A549 (cell line): ENCODE results near the gene RNF123. TPM values are rescaled to one million over a fixed set of nuclear protein-coding genes. Genes with fewer than 3 reads are reported as not detected.
A peak's percentile ranks its signal among the peaks of the same experiment; 100 is the strongest.

Source experiments
- ATAC-seq, 2 experiments: fragments of 200-7000 bp in 1 of 2; fragments of >200 bp in 1 of 2; cut with Nextera tagmentation in 1 of 2; cut with Tn5 transposase in 1 of 2; 3 replicates each; pipeline versions ENCODE4 v1.8.0 to v1.9.1; 2018 to 2020; ENCODE audit warnings: mild to moderate bottlenecking in 1 of 2, moderate library complexity in 1 of 2
- CTCF ChIA-PET: fragments of 300-600 bp; sonication (Branson Sonifier 250); formaldehyde crosslinking; extraction: SDS; loops from one replicate; lab custom pipeline; 2021; ENCODE audit warnings: antibody characterized with exemption, inconsistent platforms; lab: Yijun Ruan, JAX
- POLR2A ChIA-PET: fragments of 350-600 bp; formaldehyde crosslinking; extraction: SDS; loops from one replicate; lab custom pipeline; 2021; ENCODE audit warnings: antibody characterized with exemption, inconsistent platforms; lab: Yijun Ruan, JAX
- DNase-seq, 2 experiments: peaks; one replicate each; pipeline versions ENCODE4 v3.0.0 to v3.0.0-alpha.2; 2011 to 2016; ENCODE audit warnings: low read depth in 1 of 2, low spot score in 1 of 2
- FAIRE-seq: peaks from 2 replicates; lab custom pipeline; 2011; peaks lifted over from hg19 to GRCh38; lab: Jason Lieb, UNC
- H3K27ac ChIP-seq, 2 experiments: fragments of >200 bp; sonication (Bioruptor Twin); formaldehyde crosslinking; 3 replicates each; pipeline ENCODE4 v1.5.1; 2016 to 2017
- H3K4me1 ChIP-seq: fragments of >200 bp; sonication (Bioruptor Twin); formaldehyde crosslinking; 3 replicates; pipeline ENCODE4 v1.6.1; 2016
- H3K4me2 ChIP-seq: fragments of >200 bp; sonication (Bioruptor Twin); formaldehyde crosslinking; 3 replicates; pipeline ENCODE4 v1.6.1; 2016
- H3K4me3 ChIP-seq: fragments of >200 bp; sonication (Bioruptor Twin); formaldehyde crosslinking; 3 replicates; pipeline ENCODE4 v1.5.1; 2016
- H3K9me3 ChIP-seq: fragments of >200 bp; sonication (Bioruptor Twin); formaldehyde crosslinking; 3 replicates; pipeline ENCODE4 v1.6.1; 2016
- CBX2 ChIP-seq: fragments of 200-600 bp; sonication (generic); IDR thresholded peaks from 2 replicates; pipeline ENCODE4 v1.6.1; 2016; ENCODE audit warnings: low read depth, mild to moderate bottlenecking, borderline replicate concordance
- CHD4 ChIP-seq: fragments of 200-600 bp; sonication (generic); IDR thresholded peaks from 2 replicates; pipeline ENCODE4 v1.6.1; 2016; ENCODE audit warnings: antibody characterized with exemption, mild to moderate bottlenecking, borderline replicate concordance
- ESRRA ChIP-seq: fragments of 150-350 bp; IDR thresholded peaks from 2 replicates; pipeline ENCODE4 v1.6.1; 2014; ENCODE audit warnings: mild to moderate bottlenecking, low read length, borderline replicate concordance
- FOSB ChIP-seq: fragments of 250-450 bp; sonication (Bioruptor Pico); IDR thresholded peaks from 2 replicates; pipeline ENCODE4 v1.5.0; 2020; ENCODE audit warnings: mild to moderate bottlenecking, moderate library complexity
- FOSL2 ChIP-seq, 2 experiments: fragments of 450-650 bp in 1 of 2; fragments of >200 bp in 1 of 2; sonication (Bioruptor Twin) in 1 of 2; formaldehyde crosslinking; IDR thresholded peaks; 2 replicates each; pipeline versions ENCODE4 v1.5.0 to v1.6.1; 2016 to 2020; ENCODE audit warnings: mild to moderate bottlenecking in 1 of 2, moderate library complexity in 1 of 2
- FOXS1 ChIP-seq: fragments of 250-450 bp; sonication (Bioruptor Pico); IDR thresholded peaks from 2 replicates; pipeline ENCODE4 v1.5.0; 2020; ENCODE audit warnings: mild to moderate bottlenecking, moderate library complexity
- HEYL ChIP-seq: fragments of 250-450 bp; sonication (Bioruptor Pico); IDR thresholded peaks from 2 replicates; pipeline ENCODE4 v1.8.0; 2021; ENCODE audit warnings: mild to moderate bottlenecking, moderate library complexity
- HOXB5 ChIP-seq: fragments of 250-450 bp; sonication (Bioruptor Pico); IDR thresholded peaks from 2 replicates; pipeline ENCODE4 v1.5.0; 2020; ENCODE audit warnings: mild to moderate bottlenecking, moderate library complexity
- KDM1A ChIP-seq: fragments of 200-600 bp; sonication (generic); IDR thresholded peaks from 2 replicates; pipeline ENCODE4 v1.6.1; 2016; ENCODE audit warnings: low read depth, mild to moderate bottlenecking
- MAZ ChIP-seq: fragments of 150-350 bp; IDR thresholded peaks from 2 replicates; pipeline ENCODE4 v1.6.1; 2014; ENCODE audit warnings: antibody characterized with exemption, low read depth, low read length, borderline replicate concordance
- NFE2L2 ChIP-seq: fragments of 150-350 bp; conservative IDR thresholded peaks from 2 replicates; pipeline ENCODE4 v1.6.1; 2014; ENCODE audit warnings: low read length
- NPAS2 ChIP-seq: fragments of 250-450 bp; sonication (Bioruptor Pico); IDR thresholded peaks from 2 replicates; pipeline ENCODE4 v1.8.0; 2022; ENCODE audit warnings: mild to moderate bottlenecking, moderate library complexity, borderline replicate concordance
- NR3C1 ChIP-seq: fragments of >200 bp; sonication (Bioruptor Twin); formaldehyde crosslinking; IDR thresholded peaks from 3 replicates; pipeline ENCODE4 v1.6.1; 2017
- PHF8 ChIP-seq: fragments of 200-600 bp; sonication (generic); IDR thresholded peaks from 2 replicates; pipeline ENCODE4 v1.6.1; 2016; ENCODE audit warnings: low read depth, mild to moderate bottlenecking, antibody characterized with exemption, moderate library complexity, borderline replicate concordance
- POLR2AphosphoS2 ChIP-seq: conservative IDR thresholded peaks from 2 replicates; pipeline ENCODE4 v1.6.1; 2012; ENCODE audit warnings: low read length, improper control_type of control experiment, inconsistent platforms
- RARB ChIP-seq: fragments of 250-450 bp; sonication (Bioruptor Pico); IDR thresholded peaks from 2 replicates; pipeline ENCODE4 v1.8.0; 2021; ENCODE audit warnings: mild to moderate bottlenecking, moderate library complexity
- RFX5 ChIP-seq: fragments of 450-650 bp; IDR thresholded peaks from 2 replicates; pipeline ENCODE4 v1.7.1; 2014; ENCODE audit warnings: antibody characterized with exemption, mild to moderate bottlenecking, moderate library complexity
- RNF2 ChIP-seq: fragments of 200-600 bp; sonication (generic); IDR thresholded peaks from 2 replicates; pipeline ENCODE4 v1.6.1; 2016; ENCODE audit warnings: low read depth, mild to moderate bottlenecking, antibody characterized with exemption, moderate library complexity, borderline replicate concordance
- SREBF2 ChIP-seq: fragments of 450-650 bp; IDR thresholded peaks from 2 replicates; pipeline ENCODE4 v1.6.1; 2014; ENCODE audit warnings: mild to moderate bottlenecking, moderate library complexity
- TFCP2L1 ChIP-seq: fragments of 250-450 bp; sonication (Bioruptor Pico); IDR thresholded peaks from 2 replicates; pipeline ENCODE4 v1.5.0; 2021; ENCODE audit warnings: mild to moderate bottlenecking
- ZC3H11A ChIP-seq: fragments of 450-650 bp; IDR thresholded peaks from 2 replicates; pipeline ENCODE4 v1.6.1; 2014; ENCODE audit warnings: antibody characterized with exemption, mild to moderate bottlenecking
- ZSCAN20 ChIP-seq: fragments of 250-450 bp; sonication (Bioruptor Pico); IDR thresholded peaks from 2 replicates; pipeline ENCODE4 v1.8.0; 2022; ENCODE audit warnings: mild to moderate bottlenecking, moderate library complexity
- WGBS: methylation state at CpG from one replicate; pipeline ENCODE4 v1.1.6; 2017; ENCODE audit errors: missing lambda C conversion rate; 5-methylcytosine and 5-hydroxymethylcytosine counted together
- polyA plus RNA-seq, 4 experiments: library from polyadenylated mRNA; depleted of rRNA in 3 of 4; stranded (reverse); fragments of >200 nt; fragmentation: RNase III in 1 of 4; extraction: RNeasy Plus Mini Kit Qiagen cat#74134 plus additional on column Dnase treatment in 1 of 4; gene quantifications; 2 replicates in 3 of 4; 3 replicates in 1 of 4; pipeline ENCODE4 v1.2.3, GENCODE V29; 2011 to 2017
- TF ChIP-seq, protein P1 (sequence below): IDR thresholded peaks from 2 replicates; pipeline ENCODE4 v1.6.1; 2012
- TF ChIP-seq, protein P2 (sequence below): IDR thresholded peaks from 2 replicates; pipeline ENCODE4 v1.6.1; 2012; ENCODE audit warnings: low read depth, borderline replicate concordance

The RNF123 gene
- polyA plus RNA-seq, 2 of the 4 experiments (the other 2 are of a cell fraction), result 14.4 to 16.0 TPM

DNA sequence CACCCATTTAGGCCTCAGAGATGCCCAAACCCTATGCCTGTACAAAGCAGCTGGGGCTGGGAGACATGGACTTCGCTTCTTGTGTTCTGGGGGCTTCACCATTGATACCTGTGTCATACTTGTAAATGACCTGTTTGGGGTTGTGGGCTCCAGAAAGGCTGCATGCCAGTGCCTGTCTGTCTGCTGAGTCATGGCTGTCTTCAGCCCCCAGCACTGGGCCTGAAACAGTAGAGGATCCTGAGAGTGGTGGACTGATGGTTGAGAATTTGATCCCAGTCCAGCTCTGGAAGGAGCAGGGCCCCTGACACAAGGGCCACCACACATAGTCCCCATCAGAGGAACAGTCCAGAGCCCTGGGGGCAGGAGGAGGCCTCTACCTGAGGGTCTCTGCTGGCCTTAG, 39.8 kb upstream of the RNF123 start:
- FAIRE-seq, result no peak
- DNase-seq, result no peak
- ChIA-PET POLR2A (no interaction called here), CTCF (no interaction called here)
- Histone ChIP-seq H3K27ac (peak overlapping the region in 1 of 2 experiments; percentile 27; a peak in 3 of 6 replicates), H3K9me3 (no peaks in the 10 kb centered on the region), H3K4me1 (no peaks in the 10 kb centered on the region), H3K4me2 (no peak overlapping the region), H3K4me3 (no peak overlapping the region)
- no CpG with 5 or more reads among the region's 1 CpG for WGBS
- no peak for ATAC-seq
- TF ChIP-seq RNF2, result no peak
- TF ChIP-seq HOXB5 (CRISPR knock-in tag), result no peak
- no peak for TF ChIP-seq FOSL2 (IDR thresholded peaks at IDR 0.05)
- no peak for TF ChIP-seq FOSL2 (CRISPR knock-in tag; IDR thresholded peaks at IDR 0.05)
- no peak for TF ChIP-seq ESRRA
- no peak for TF ChIP-seq ZSCAN20 (CRISPR knock-in tag)
- no peak for TF ChIP-seq CHD4
- no peak for TF ChIP-seq ZC3H11A

DNA sequence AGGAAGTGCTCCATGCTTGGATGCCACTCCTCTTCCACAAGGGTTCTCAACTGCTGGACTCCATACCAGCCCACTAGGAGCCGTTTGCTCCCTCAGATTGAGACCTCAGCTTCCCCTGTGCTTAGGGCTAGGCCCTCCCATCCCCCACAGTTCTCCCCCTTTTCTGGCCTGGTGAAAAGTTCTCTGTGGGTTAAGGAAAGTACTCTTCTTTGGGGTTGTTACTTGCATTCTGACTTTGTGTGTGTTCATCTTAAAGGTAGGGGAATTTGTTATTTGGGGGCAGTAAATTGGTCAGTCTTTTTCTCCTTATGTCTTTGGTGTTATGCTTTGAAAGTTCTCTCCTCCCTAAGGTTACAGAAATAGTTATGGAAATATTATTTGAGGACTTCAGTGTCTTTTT, 39.2 kb upstream of the RNF123 start:
- TF ChIP-seq FOXS1 (CRISPR knock-in tag), result no peak
- TF ChIP-seq NFE2L2, result no peak
- TF ChIP-seq POLR2AphosphoS2, result no peak
- no peak for TF ChIP-seq SREBF2
- TF ChIP-seq KDM1A, result no peak
- DNase-seq (no peak), FAIRE-seq (no peak), ATAC-seq (no peak)
- no peaks in the 10 kb centered on the region for H3K9me3 ChIP-seq
- no peak overlapping the region for H3K4me2 ChIP-seq
- ChIA-PET POLR2A (no interaction called here), CTCF (no interaction called here)
- H3K27ac ChIP-seq, result no peak overlapping the region
- WGBS, result 73% methylated on average over 1 of the region's 1 CpG
- H3K4me1 ChIP-seq, result no peaks in the 10 kb centered on the region
- no peak overlapping the region for H3K4me3 ChIP-seq

DNA sequence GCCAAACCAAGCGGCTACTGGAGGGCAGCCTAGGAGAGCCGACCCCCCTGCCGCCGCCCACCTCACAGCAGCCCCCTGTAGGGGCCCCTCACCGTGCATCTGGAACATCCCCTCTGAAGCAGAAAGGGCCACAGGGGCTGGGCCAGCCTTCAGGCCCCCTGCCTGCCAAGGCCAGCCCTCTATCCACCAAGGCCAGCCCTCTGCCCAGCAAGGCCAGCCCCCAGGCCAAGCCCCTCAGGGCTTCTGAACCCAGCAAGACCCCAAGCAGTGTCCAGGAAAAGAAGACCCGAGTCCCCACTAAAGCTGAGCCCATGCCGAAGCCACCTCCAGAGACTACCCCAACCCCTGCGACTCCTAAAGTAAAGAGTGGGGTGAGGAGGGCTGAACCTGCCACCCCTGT, 38.7 kb upstream of the RNF123 start:
- 92% methylated on average over 2 of the region's 8 CpGs for WGBS
- Histone ChIP-seq H3K4me1 (no peaks in the 10 kb centered on the region), H3K4me2 (no peak overlapping the region), H3K9me3 (no peaks in the 10 kb centered on the region), H3K27ac (no peak overlapping the region), H3K4me3 (no peak overlapping the region)
- CTCF ChIA-PET, result interaction anchor here (3.1 kb wide), 1 partner anchor 111 kb away, joined by 16 read pairs; no protein-coding TSS in a partner anchor
- no peak for FAIRE-seq
- POLR2A ChIA-PET, result no interaction called here
- TF ChIP-seq ESRRA, result no peak
- TF ChIP-seq NR3C1, result no peak
- no peak for TF ChIP-seq RARB (CRISPR knock-in tag)
- TF ChIP-seq, protein P1, sequence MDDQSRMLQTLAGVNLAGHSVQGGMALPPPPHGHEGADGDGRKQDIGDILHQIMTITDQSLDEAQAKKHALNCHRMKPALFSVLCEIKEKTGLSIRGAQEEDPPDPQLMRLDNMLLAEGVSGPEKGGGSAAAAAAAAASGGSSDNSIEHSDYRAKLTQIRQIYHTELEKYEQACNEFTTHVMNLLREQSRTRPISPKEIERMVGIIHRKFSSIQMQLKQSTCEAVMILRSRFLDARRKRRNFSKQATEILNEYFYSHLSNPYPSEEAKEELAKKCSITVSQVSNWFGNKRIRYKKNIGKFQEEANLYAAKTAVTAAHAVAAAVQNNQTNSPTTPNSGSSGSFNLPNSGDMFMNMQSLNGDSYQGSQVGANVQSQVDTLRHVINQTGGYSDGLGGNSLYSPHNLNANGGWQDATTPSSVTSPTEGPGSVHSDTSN, result no peak
- TF ChIP-seq TFCP2L1 (CRISPR knock-in tag), result no peak
- ATAC-seq, result no peak
- DNase-seq, result no peak

DNA sequence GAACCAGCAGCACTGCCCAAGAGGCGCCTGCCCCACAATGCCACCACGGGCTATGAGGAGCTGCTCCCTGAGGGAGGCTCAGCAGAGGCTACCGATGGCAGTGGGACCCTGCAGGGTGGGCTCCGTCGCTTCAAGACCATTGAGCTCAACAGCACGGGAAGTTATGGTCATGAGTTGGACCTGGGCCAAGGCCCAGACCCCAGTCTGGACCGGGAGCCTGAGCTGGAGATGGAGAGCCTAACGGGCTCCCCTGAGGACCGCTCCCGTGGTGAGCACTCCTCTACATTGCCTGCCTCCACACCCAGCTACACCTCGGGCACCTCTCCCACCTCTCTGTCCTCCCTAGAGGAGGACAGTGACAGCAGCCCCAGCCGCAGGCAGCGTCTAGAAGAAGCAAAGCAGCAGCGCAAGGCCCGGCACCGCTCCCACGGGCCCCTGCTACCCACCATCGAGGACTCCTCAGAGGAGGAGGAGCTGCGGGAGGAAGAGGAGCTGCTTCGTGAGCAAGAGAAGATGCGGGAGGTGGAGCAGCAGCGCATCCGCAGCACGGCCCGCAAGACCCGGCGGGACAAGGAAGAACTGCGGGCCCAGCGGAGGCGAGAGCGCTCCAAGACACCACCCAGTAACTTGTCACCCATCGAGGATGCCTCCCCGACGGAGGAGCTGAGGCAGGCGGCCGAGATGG, 37.0 kb upstream of the RNF123 start:
- POLR2A ChIA-PET, result no interaction called here
- CTCF ChIA-PET, result interaction anchor here (0.6 to 3.1 kb wide), 6 partner anchors 11 to 112 kb away, joined by 3 to 16 read pairs (median 3); no protein-coding TSS in a partner anchor
- no peaks in the 10 kb centered on the region for H3K9me3 ChIP-seq
- 77% methylated on average over 27 of the region's 36 CpGs for WGBS
- no peak for FAIRE-seq
- DNase-seq, result no peak
- ATAC-seq, result no peak
- no peak overlapping the region for H3K4me3 ChIP-seq
- H3K4me2 ChIP-seq, result no peak overlapping the region
- no peak for TF ChIP-seq NPAS2 (CRISPR knock-in tag)
- TF ChIP-seq, protein P2, sequence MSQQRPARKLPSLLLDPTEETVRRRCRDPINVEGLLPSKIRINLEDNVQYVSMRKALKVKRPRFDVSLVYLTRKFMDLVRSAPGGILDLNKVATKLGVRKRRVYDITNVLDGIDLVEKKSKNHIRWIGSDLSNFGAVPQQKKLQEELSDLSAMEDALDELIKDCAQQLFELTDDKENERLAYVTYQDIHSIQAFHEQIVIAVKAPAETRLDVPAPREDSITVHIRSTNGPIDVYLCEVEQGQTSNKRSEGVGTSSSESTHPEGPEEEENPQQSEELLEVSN, result no peak
- TF ChIP-seq HEYL (CRISPR knock-in tag), result no peak
- TF ChIP-seq RNF2, result no peak
- no peak for TF ChIP-seq CBX2
- TF ChIP-seq PHF8, result no peak
- TF ChIP-seq FOXS1 (CRISPR knock-in tag), result no peak
- TF ChIP-seq ESRRA, result no peak
- TF ChIP-seq FOSB (CRISPR knock-in tag), result no peak
- no peak for TF ChIP-seq MAZ
- TF ChIP-seq CHD4, result no peak
- no peak for TF ChIP-seq RFX5
- H3K4me1 ChIP-seq, result no peaks in the 10 kb centered on the region
- H3K27ac ChIP-seq, result no peak overlapping the region
